Thyroid gland (tissue), 4 donors: ENCODE data around the gene MICAL3. TPM values are rescaled to one million over a fixed set of nuclear protein-coding genes. Genes with fewer than 3 reads are reported as not detected.

Experiments used
- DNase-seq, 2 donors: peaks; one replicate each; pipeline ENCODE4 v3.0.0-alpha.2; 2019
- H3K27ac ChIP-seq, 3 donors: fragments of 200-600 bp; sonication (generic); 1 replicate in 2 of 3; 2 replicates in 1 of 3; pipeline ENCODE4 v1.5.1; 2016 to 2019; ENCODE audit warnings: mild to moderate bottlenecking in 1 of 3, moderate library complexity in 1 of 3
- H3K27me3 ChIP-seq: fragments of 200-600 bp; sonication (generic); one replicate; pipeline ENCODE4 v1.5.1; 2019
- H3K36me3 ChIP-seq, 2 donors: fragments of 200-600 bp; sonication (generic); one replicate each; pipeline ENCODE4 v1.5.1; 2016 to 2019
- H3K4me1 ChIP-seq, 2 donors: fragments of 200-600 bp; sonication (generic); one replicate each; pipeline ENCODE4 v1.5.1; 2017 to 2019
- H3K4me3 ChIP-seq, 3 donors: fragments of 200-600 bp; sonication (generic); replicated peaks in 1 of 3; 1 replicate in 2 of 3; 2 replicates in 1 of 3; pipeline ENCODE4 v1.5.1; 2016; ENCODE audit warnings: mild to moderate bottlenecking in 1 of 3
- H3K9me3 ChIP-seq: fragments of 200-600 bp; sonication (generic); one replicate; pipeline ENCODE4 v1.5.1; 2017
- CTCF ChIP-seq, 6 experiments: fragments of 200-600 bp in 3 of 6; fragments of 450-650 bp in 3 of 6; sonication (generic) in 3 of 6; IDR thresholded peaks; one replicate each; pipeline ENCODE4 v1.5.1; 2016 to 2019; ENCODE audit warnings: antibody characterized with exemption in 6 of 6, mild to moderate bottlenecking in 2 of 6, inconsistent platforms in 1 of 6, moderate library complexity in 1 of 6
- POLR2A ChIP-seq, 2 donors: fragments of 450-650 bp; IDR thresholded peaks; one replicate each; pipeline ENCODE4 v1.6.1; 2017; ENCODE audit warnings: antibody characterized with exemption in 2 of 2, mild to moderate bottlenecking in 2 of 2, moderate library complexity in 1 of 2
- WGBS, 2 donors: methylation state at CpG; one replicate each; pipeline ENCODE4 v1.1.5; 2017; 5-methylcytosine and 5-hydroxymethylcytosine counted together
- intact Hi-C: fragments of 100-400 bp; cut with DNase I; formaldehyde crosslinking; loops from one replicate; pipeline ENCODE4 v1.15.1; 2023
- total RNA-seq, 4 donors: library from RNA; depleted of rRNA; stranded (reverse); fragments of >200 nt; gene quantifications; one replicate each; pipeline ENCODE4 v1.2.3, GENCODE V29; 2016

Gene MICAL3
- total RNA-seq, 4 donors from 2014 or later = 31.8 to 53.8 (median 43.6) TPM

DNA sequence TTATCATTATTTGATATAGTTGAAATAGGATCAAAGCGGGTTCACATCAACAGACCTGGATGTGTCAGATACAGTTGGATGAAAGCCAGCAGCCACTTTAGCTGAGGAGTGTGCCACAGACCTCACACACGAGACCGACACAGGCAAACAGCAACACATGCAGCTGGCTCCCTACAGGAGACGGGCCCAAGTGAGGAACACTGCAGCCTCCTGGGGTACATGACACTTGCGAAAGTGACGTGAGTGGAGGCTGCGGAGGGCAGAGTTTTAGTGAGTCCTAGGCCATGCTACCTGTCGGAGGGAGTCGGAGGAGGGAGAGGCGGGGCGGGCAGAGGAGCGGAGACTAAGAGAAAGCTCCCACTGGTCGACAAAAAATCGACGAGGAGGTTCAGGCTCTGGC, 149.2 kb downstream of the MICAL3 start:
- Histone ChIP-seq H3K4me1 (no peaks in the 10 kb centered on the region), H3K36me3 (peaks cover 10 to 26% of the 10 kb centered on the region in 2 donors), H3K27me3 (no peaks in the 10 kb centered on the region), H3K9me3 (no peaks in the 10 kb centered on the region), H3K4me3 (no peak overlapping the region), H3K27ac (no peak overlapping the region)
- intact Hi-C loops = no loop called here
- TF ChIP-seq POLR2A (IDR thresholded peaks at IDR 0.05) (no peak), CTCF (IDR thresholded peaks at IDR 0.05) (no peak)
- no peak for DNase-seq
- WGBS, 2 donors = 94 to 96% methylated on average over 15 of the region's 15 CpGs

GRCh38 chr22:17874231-17874905, 150.0 kb downstream of the MICAL3 start:
- WGBS, 2 donors = 95 to 96% methylated on average over 15 of the region's 15 CpGs
- no peaks in the 10 kb centered on the region for H3K27me3 ChIP-seq
- peaks cover 7 to 20% of the 10 kb centered on the region in 2 donors for H3K36me3 ChIP-seq
- no peak overlapping the region for H3K27ac ChIP-seq
- TF ChIP-seq POLR2A (IDR thresholded peaks at IDR 0.05) (no peak), CTCF (IDR thresholded peaks at IDR 0.05) (no peak)
- intact Hi-C loops = no loop called here
- no peaks in the 10 kb centered on the region for H3K4me1 ChIP-seq
- H3K4me3 ChIP-seq = no peak overlapping the region
- H3K9me3 ChIP-seq = no peaks in the 10 kb centered on the region
- DNase-seq = peak in 1 of 2 donors; percentile 12

- DNase-seq = no peak
- intact Hi-C loops = no loop called here
- Histone ChIP-seq H3K4me3 (no peak overlapping the region), H3K27me3 (no peaks in the 10 kb centered on the region), H3K9me3 (no peaks in the 10 kb centered on the region), H3K4me1 (no peaks in the 10 kb centered on the region), H3K27ac (no peak overlapping the region), H3K36me3 (peaks cover 11 to 18% of the 10 kb centered on the region in 2 donors)
- TF ChIP-seq POLR2A (IDR thresholded peaks at IDR 0.05) (no peak), CTCF (IDR thresholded peaks at IDR 0.05) (no peak)
- WGBS, 2 donors = 94 to 96% methylated on average over 9 to 10 of the region's 10 CpGs
Observed at GRCh38 chr22:17873804-17874203, 150.6 kb downstream of the MICAL3 start.

DNA sequence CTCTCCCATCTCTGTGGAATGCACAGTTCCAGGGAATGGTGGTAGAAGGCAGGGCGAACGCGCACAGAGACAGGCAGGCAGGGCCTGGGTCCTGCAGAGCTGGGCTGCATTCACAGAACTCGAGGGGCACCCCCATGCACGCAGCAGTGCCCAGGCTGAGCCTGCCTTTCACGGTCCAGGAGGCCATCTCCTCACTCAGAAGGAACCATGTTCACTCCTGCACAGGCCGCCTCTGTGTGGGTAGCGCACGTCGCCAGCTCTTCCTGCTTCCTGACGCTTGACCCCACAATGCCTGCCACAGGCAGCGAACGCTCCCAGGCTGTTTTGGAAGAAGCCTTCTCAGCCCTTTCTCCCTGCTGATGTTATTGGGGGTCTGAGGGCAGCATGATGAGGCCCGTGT, 151.2 kb downstream of the MICAL3 start:
- intact Hi-C loops = no loop called here
- DNase-seq = no peak
- Histone ChIP-seq H3K4me1 (no peaks in the 10 kb centered on the region), H3K27ac (no peak overlapping the region), H3K27me3 (no peaks in the 10 kb centered on the region), H3K36me3 (peaks cover 13 to 15% of the 10 kb centered on the region in 2 donors), H3K4me3 (no peak overlapping the region), H3K9me3 (no peaks in the 10 kb centered on the region)
- TF ChIP-seq POLR2A (IDR thresholded peaks at IDR 0.05) (no peak), CTCF (IDR thresholded peaks at IDR 0.05) (no peak)
- WGBS, 2 donors = 87 to 97% methylated on average over 13 to 14 of the region's 14 CpGs

- Histone ChIP-seq H3K9me3 (no peaks in the 10 kb centered on the region), H3K27ac (no peak overlapping the region), H3K4me1 (peaks cover 3 to 5% of the 10 kb centered on the region in 2 donors), H3K4me3 (no peak overlapping the region), H3K27me3 (no peaks in the 10 kb centered on the region), H3K36me3 (peaks cover 13 to 15% of the 10 kb centered on the region in 2 donors)
- TF ChIP-seq POLR2A (IDR thresholded peaks at IDR 0.05) = no peak
- no peak for TF ChIP-seq CTCF (IDR thresholded peaks at IDR 0.05)
- DNase-seq = no peak
- 82 to 87% methylated on average over 7 of the region's 7 CpGs for WGBS, 2 donors
- intact Hi-C loops = no loop called here
Observed at GRCh38 chr22:17872471-17872870, 151.9 kb downstream of the MICAL3 start.
